A549 treated with Mapracorat at 1 μM for 4 hours (cell line): ENCODE measurements around the gene NR1H3. TPM values are rescaled to one million over a fixed set of nuclear protein-coding genes. Genes with fewer than 3 reads are reported as not detected.

ENCODE experiments used
- total RNA-seq: library from RNA; stranded (reverse); fragments of 200-300 nt; extraction: Qiagen RNA extraction; gene quantifications from 5 replicates; pipeline ENCODE4 v1.2.3, GENCODE V29; 2022

The NR1H3 gene
- total RNA-seq = 7.4 to 12.9 TPM (median 11.5 TPM) in 5 replicates

DNA sequence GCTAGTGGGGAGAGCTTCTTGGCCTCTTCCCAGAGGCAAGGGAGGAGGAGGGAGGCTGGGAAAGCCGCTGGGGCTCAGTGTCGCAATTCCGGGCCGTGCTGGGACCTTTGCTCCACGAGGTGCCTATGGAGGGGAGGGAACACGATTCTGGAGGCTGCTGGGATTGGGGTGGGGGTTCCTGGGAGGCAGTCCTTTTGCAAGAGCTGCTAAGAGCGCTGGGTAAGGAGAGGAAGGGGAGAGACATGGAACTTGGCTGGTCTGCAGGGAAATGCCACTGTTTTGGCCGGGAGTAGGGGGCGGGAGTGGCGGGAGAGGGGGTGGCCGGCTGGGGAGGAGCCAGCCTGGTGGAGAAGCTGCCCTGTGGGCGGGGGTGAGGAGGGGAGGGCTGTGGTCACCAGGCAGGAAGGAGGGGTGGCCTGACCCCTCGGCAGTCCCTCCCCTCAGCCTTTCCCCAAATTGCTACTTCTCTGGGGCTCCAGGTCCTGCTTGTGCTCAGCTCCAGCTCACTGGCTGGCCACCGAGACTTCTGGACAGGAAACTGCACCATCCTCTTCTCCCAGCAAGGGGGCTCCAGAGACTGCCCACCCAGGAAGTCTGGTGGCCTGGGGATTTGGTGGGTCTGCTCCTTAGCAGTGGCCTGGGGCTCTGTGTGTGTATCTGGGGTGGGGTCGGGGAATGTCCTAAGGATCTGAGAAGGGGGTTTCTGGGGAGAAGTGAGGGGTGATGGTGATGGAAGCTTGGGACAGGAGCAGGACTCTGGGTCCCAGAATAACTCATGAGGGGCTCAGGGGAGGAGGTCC, at the start of gene NR1H3:
Gene NR1H3 (plus strand): TSS at position 480 of the 800 bp plus-strand sequence. CDS start 1,221 bp downstream, outside the sequence.

DNA sequence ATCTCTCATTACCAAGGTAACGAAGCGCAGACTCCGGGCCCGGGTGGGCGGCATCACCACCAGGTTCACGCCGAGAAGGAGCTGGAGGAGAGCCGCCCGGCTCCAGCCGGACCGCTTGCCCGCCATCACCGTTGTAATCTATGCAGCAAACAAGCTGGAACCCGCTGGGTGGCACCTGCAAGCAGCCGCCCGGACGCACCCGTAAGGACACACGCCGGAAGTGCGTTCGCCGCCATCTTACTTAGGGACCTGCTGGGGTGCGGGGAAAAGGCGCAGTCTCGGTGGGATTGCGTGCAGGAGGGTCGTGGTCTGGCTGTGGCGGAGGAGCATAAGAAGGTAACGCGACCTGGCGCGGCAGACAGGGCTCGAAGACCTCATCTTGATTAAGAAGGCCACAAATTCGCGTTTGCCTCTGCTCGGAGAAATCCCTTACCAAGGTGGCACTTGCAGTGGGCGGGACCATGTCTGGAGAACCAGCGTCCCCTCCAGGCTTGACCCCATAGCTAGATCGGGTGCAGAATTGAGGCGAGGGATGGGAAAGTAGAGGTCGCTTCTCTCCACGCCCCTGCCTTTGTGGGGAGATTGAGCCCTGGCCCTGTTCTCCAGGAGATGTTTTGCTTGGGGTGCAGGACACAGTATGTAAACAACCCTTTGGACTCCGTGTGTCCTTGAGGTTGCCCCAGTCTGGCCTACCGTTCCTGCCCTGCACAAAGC, 9.0 kb upstream of the NR1H3 start, which contains the start of gene ACP2:
Gene ACP2 (minus strand): TSS at position 151 of the 714 bp plus-strand sequence. CDS start 25 bp downstream, at position 126.

DNA sequence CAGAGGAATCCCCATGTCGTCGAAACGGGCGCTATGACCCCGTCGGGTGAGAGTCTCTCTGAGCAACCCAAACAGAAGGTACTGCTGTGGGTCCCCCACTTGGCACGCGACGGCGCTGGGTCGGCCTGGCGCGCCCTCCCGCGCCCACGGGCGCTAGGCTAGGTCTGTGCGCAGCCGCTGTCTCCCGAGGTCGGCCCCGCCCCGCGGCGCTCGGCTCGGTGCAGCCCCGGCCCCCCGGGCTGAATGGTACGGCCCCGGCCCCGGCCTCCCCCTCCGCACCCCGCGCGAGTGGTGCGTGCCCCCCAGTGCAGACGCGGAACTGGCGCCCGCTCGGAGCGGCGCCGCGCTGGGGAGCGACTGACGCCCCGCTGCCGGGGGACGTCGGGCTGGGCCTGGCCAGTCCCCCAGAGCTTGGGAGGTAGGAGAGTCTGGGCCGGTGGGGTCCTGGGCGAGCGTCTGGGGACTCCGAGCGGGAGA, 12.1 kb downstream of the NR1H3 start, which contains the start of gene MADD:
Gene MADD (plus strand): TSS at position 305 of the 477 bp plus-strand sequence.

Other genes with a start within 250 kb of the NR1H3 start
- 26.8 to 29.1 TPM (median 29.0 TPM) in 5 replicates for gene ARFGAP2, start 81.1 kb upstream of the NR1H3 start, total RNA-seq
- 23.2 to 29.2 TPM (median 28.0 TPM) in 5 replicates for gene PACSIN3, start 71.6 kb upstream of the NR1H3 start, total RNA-seq
- gene DDB2, start 43.0 kb upstream of the NR1H3 start, total RNA-seq = 79.6 to 90.0 TPM (median 84.0 TPM) in 5 replicates
- gene ACP2, start 9.2 kb upstream of the NR1H3 start, total RNA-seq = 20.8 to 26.7 TPM (median 22.0 TPM) in 5 replicates
- gene MADD, start 12.1 kb downstream of the NR1H3 start, total RNA-seq = 20.8 to 22.4 TPM (median 21.5 TPM) in 5 replicates
- 0.07 to 0.12 TPM (median 0.08 TPM) in 4 of 5 replicates, not detected in the other for gene MYBPC3, start 94.7 kb downstream of the NR1H3 start, total RNA-seq
- 0.15 to 0.20 TPM in 2 of 5 replicates, not detected in the others for gene SPI1, start 120.6 kb downstream of the NR1H3 start, total RNA-seq
- gene SLC39A13, start 150.6 kb downstream of the NR1H3 start, total RNA-seq = 46.6 to 60.3 TPM (median 53.7 TPM) in 5 replicates
- 189 to 259 TPM (median 197 TPM) in 5 replicates for gene PSMC3, start 168.4 kb downstream of the NR1H3 start, total RNA-seq
- gene RAPSN, start 191.1 kb downstream of the NR1H3 start, total RNA-seq = 0.23 to 0.58 TPM (median 0.43 TPM) in 3 of 5 replicates, not detected in the others